HL-60 (cell line): ENCODE results near the gene TTC27.

Experiments
- SPI1 ChIP-seq: IDR thresholded peaks from 2 replicates; pipeline ENCODE4 v1.6.1; 2012; ENCODE audit warnings: low read depth, mild to moderate bottlenecking, borderline replicate concordance
- TF ChIP-seq, protein P1 (sequence below): IDR thresholded peaks from 2 replicates; pipeline ENCODE4 v1.6.1; 2012; ENCODE audit warnings: low read depth; ENCODE audit not compliant: insufficient replicate concordance

DNA sequence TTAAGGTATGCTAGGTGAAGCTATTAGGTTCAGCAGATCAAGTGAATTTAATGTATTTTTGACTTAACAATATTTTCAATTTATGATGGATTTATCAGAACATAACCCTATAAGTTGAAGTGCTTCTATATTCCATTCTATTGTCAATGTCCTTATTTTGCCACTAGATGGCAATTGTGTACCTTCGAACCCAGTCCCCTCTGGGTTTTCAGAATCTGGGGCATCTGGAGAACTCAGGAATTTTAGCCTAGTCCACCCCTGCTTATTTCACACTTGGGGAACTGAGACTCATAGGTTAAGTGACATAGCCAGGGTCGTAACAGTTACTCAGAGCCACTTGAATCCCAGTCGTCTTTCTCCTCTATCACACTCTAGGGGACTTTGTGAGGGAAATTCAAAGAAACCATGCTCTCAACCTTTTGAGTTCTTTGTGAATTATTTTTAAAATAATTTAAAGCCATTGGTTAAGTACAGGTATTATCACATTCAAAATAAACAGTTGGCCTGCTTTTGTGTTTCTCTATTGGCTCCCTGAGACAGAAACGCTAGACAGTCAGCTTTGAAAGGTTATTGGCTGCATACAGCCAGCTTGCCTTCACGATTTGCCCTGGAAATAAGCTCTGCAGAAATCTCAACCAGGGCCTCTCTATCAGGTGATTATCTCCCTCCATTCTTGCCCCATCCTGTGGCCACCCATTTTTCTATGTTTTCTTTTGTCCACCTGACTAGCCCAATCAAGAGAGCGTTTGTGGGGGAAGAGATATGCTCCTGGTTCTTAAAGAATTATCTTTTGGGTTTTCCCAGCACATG is 145.0 kb downstream of the TTC27 start:
- TF ChIP-seq SPI1, result no peak
- TF ChIP-seq, protein P1, sequence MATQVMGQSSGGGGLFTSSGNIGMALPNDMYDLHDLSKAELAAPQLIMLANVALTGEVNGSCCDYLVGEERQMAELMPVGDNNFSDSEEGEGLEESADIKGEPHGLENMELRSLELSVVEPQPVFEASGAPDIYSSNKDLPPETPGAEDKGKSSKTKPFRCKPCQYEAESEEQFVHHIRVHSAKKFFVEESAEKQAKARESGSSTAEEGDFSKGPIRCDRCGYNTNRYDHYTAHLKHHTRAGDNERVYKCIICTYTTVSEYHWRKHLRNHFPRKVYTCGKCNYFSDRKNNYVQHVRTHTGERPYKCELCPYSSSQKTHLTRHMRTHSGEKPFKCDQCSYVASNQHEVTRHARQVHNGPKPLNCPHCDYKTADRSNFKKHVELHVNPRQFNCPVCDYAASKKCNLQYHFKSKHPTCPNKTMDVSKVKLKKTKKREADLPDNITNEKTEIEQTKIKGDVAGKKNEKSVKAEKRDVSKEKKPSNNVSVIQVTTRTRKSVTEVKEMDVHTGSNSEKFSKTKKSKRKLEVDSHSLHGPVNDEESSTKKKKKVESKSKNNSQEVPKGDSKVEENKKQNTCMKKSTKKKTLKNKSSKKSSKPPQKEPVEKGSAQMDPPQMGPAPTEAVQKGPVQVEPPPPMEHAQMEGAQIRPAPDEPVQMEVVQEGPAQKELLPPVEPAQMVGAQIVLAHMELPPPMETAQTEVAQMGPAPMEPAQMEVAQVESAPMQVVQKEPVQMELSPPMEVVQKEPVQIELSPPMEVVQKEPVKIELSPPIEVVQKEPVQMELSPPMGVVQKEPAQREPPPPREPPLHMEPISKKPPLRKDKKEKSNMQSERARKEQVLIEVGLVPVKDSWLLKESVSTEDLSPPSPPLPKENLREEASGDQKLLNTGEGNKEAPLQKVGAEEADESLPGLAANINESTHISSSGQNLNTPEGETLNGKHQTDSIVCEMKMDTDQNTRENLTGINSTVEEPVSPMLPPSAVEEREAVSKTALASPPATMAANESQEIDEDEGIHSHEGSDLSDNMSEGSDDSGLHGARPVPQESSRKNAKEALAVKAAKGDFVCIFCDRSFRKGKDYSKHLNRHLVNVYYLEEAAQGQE, result no peak
